ENCODE measurements around the gene ZNF101.
A peak's percentile ranks its signal among the peaks of the same experiment; 100 is the strongest.

The ZNF101 gene

DNA sequence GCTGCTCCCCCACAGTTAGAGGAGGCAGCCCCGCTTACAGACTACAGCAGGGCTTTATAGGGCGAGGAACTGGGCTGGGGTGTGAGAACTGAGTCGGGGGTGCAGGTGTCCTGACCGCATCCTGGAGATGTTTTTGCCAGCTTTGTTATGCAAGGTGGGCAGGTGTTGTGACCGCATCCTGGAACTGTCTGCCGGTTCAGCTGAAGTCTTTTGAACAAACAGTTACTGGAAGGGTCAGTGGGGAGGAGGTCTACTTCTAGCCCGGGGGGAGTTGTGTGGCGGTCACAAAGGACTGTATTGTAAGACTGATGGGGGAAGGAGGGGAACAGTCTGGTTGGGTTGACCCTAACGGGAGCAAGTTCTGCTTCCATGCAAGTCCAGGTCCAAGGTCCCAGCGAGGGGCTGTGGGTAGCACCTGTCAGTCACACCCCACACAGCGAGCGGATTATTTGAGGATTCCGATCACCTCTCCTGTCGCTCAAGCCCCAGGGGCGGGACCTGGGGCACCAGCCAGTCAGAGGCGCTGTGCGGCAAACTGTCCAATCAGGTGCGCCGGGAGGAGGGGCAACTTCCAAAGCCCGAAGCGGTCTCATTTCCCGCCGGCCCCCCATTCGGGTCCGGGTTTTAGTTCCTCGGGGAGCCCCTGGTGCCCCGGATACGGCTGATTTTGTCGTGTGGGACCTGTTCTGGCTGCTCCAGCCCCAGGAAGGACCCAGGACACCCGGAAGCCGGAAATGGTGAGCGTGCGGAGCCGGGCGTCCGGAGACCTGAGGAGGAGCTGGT lies at the start of gene ZNF101:
TSS of gene ZNF101 (plus strand) at position 610 of the 783 bp plus-strand sequence. CDS start at position 735, 125 bp downstream.
- peak; percentile 96 for DNase-seq

DNA sequence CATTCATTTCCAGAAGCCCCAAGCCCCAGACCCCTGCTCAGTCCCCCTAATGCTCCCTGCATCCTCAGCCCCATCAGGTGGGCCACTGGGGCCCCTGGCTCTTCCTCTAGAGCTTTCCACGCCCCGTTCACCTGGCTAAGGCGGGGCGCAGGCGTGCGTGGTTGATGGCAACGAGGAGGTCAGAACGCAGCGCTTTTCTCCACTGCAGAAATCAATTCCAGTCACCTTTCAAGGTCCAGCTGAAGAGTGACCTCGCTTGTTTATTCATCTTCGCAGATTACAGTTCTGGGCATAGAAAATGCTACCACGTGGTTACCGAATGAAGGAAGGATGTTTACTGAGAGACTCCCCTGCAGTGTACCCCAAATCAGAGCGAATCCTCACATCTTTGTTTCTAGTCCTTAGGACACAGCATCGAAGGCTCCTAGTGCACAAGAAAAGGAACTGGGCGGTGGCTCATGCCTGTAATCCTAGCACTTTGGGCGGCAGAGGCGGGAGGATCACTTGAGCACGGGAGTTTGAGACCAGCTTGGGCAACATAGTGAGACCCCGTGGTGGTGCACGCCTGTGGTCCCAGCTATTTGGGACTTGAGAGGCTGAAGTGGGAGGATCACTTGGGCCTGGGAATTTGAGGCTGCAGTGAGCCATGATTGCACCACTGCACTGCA lies 49.3 kb upstream of the ZNF101 start:
- no peak for DNase-seq

DNA sequence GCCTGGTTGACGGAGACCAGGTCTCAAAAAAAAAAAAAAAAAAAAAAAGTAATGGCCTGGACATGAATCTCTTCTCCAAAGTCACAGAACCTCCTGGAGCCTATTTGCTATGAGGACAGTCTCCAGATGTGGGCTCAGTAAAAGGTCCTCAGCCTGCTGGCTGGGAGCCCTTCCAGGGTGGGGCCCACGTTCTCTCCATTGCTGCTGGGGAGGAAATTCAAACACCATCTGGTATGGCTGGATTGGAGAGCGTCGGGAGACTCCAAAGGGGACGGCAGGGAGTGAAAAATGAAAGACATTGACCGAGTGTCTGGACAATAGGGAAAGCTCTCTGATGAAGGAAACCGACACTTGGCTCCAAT lies 48.8 kb upstream of the ZNF101 start:
- DNase-seq = no peak

DNA sequence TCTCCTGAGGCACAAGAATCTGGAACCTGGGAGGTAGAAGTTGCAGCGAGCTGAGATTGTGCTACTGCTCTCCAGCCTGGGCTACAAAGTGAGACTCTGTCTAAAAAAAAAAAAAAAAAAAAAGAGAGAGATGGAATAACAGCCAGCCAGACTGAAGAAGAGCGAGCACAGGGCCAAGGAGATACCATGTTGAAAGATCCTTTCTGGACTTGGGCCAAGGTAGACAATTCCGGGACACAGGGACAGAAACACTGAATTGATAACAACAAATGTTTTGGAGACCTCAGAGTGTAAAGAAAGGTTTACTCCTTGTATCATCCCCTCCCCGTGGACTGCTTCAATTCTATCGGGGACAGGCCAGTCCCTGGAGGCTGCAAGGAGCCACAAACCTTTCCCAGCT lies 45.3 kb upstream of the ZNF101 start:
- DNase-seq = no peak

DNA sequence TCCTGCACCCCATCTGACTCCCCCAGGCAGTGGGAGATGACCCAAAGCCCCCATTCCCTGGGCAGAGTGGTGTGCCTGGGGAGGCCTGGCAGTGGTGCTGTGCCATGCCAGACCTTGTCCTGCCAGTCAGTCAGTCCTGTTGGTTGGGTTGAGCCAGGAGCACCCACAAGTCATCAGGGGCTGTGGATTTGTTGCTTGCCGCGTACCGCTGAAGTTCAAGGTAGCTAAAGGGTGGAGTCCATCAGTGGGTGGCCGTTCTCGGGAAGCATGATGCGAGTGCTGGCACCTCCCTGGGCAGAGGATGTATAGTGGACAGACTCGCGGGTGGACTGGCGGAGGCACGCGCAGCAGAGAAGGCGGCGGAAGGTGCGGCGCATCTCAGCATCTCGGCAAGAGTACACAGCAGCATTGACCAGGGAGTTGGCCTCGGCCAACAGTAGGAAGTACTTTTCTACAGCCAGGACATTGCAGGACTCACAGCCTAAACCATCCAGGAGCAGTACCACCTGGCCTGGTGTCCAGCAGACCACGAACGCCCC lies 44.5 kb upstream of the ZNF101 start:
- DNase-seq = no peak

DNA sequence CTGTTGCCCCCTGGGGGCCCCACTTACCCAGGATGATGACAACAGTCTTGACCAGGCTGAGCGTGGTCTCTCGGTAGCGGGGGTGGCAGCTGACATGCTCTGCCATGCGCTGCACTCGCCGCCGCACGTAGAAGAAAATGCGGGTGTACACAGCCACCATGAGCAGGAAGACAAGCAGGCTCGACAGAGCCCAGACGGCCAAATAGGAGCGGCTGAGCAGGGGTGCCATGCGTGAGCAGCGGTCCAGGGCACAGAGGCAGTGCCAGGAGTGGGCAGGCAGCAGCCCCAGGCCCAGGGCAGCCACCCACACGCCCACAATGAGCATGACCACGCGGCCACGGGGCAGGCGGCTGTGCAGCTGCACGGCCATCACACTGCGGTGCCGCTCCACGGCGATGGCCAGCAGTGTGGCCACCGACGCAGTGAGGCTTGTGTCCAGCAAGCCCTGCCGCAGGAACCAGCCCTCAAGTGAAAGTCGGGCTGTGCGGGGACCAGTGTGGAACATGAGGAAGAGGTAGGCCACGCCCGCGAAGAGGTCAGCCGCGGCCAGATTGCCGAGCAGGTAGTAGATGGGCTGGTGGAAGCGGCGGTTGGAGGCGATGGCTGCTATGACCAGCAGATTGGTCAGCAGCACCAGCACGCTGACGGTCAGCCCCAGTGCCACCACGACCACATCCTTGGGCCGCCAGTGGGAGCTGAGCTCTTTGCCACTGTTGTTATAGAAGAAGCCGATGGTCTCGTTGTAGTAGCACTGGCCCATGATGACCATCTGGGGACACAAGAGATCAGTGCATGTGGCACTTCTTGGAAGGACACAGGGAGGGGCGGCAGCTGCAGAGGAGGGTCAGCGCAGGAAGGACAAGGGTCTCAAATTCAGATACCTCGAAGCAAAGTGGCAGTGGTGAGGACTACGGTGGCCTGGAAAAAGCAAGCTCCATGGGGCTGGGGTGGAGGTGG lies 41.8 kb upstream of the ZNF101 start:
- DNase-seq = no peak

DNA sequence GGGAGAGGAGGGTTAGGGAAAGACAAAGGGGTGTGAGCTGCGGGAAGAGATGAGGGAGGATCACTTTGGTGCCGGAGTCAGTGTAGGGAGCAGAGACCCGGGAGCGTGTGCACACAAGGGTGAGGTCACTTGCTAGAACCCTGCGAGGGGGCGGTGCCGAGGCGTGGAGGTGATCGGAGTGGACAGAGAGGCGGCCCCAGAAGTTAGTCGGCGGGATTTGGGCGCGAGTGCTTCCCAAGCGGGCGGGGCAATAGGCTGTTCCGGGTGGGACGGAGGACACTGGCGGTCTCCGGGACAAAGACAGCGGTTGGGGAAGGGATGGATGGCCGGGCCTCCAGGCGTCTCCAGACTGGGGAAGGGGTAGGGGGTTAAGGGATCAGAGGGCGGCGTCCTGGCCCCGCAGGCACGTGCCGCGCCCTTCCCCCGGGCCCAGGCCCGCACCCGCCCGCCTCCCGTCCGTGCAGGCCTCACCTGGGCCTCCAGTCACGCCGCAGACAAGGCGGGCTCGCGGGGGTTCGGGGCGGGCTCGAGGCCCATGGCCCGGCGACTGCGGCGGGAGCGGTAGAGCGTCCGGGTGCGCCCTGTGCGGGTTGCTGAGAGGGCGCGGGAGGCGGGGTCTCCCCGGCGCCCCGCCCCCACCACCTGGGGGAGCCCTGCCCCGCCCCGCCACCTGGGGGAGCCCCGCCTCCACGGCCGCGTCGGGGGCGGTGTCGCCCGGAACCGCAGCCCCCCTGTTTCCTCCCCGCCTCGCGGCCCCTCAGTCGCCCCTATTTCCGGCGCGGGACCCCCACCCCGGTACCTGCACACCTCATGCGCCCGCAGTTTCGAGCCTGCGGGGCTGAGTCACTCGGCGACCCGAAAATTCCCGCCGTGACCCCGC lies 40.8 kb upstream of the ZNF101 start, which contains the start of gene LPAR2:
TSS of gene LPAR2 (minus strand) at position 600 of the 880 bp plus-strand sequence. CDS start 945 bp downstream, outside the sequence.
- DNase-seq = peak; percentile 22

DNA sequence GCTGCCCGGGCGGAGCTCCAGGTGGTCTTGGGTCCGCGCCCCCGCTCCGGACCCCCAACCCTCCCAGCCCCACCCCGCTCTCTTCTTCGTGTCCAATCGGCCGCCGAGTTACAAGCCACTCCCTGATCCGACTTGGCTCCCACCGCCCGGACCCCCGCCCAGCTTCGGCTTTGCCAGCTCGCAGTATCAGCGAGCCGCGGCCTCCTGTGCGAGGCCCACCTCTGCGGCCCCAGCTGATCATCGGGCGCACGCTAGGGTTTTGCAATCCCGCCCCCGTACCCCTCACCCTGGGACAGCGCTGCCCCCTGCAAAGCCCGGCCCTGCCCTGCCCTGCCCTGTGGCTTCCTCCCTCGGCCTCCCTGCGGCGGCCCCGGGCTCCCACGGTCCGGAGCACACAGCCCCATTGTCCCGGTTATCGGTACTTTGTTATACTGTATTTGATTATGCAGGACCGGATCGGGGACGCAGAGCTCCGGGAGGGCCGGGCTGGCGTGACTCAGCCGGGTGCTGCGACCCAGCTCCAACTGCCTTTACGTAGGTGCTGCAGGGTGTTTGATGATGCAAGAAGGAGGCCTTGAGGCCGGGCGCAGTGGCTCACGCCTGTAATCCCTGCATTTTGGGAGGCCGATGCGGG lies 40.0 kb upstream of the ZNF101 start:
- DNase-seq = peak; percentile 64

DNA sequence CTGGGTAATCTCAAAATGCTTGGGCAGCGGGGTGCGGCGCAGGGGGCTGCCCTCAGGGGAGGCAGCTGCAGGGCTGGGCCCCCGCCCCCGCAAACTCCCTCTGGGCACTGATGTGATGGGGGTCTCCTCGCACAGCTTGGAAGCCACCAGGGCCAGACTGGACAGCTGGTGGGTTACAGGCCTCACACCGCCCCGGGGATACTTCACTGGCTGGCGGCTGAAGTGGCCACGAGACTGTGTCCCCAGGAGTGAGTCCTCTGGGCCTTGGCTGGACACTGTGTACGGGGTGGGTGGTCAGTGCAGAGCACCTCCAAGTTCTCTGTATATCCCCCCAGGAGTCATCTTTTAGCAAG lies 38.6 kb upstream of the ZNF101 start:
- no peak for DNase-seq

DNA sequence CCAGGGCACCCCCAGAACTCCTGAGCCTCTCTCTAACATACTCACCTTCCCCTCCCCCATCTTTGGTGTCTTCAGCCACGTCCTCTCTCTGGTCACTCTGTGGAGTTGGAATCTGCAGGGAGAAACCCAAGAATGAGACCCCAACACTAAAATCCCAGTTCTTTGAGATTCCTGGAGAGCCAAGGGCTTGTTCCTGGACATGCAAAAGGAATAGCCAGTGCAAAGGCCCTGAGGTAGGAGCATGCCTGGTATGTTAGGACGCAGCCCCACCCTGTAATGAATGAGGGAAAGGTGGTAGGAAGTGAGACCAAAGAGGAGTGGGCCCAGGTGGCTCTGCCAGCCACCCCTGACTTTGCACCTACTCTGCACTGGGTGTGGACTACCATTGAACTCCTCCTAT lies 38.2 kb upstream of the ZNF101 start:
- no peak for DNase-seq

DNA sequence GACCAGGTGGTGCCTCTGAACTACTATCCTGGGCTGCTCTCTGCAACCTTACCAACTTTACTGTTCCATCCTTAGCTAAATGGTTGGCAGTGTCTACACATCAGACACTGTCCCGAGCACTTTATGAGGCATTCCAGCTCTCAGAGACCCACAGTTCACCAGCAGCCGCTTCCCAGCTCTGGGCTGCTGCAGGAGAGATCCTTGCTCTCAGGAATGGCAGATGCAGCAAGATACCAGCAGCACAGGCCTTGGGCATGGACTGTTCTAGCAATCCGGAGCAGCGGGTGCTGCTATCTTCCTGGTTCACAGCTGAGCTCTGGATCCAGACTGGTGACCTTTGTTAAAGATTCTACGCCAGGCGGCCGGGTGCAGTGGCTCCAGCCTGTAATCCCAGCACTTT lies 37.3 kb upstream of the ZNF101 start:
- no peak for DNase-seq

DNA sequence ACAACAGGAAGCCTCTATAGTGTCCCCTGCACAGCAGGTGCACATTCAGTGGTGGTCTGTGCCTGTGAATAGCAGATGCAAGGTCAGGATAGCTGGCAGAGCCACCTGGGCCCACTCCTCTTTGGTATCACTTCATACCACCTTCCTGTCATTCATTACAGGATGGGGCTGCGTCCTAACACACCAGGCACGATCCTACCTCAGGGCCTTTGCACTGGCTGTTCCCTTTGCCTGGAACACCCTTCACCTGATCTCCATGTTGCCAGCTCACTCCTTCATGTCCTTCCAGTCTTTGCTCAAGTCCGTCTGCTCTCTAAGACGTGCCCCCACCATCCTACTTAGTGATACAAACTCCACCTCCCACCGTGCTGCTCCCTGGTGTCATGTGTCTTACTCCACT lies 36.0 kb upstream of the ZNF101 start:
- no peak for DNase-seq

DNA sequence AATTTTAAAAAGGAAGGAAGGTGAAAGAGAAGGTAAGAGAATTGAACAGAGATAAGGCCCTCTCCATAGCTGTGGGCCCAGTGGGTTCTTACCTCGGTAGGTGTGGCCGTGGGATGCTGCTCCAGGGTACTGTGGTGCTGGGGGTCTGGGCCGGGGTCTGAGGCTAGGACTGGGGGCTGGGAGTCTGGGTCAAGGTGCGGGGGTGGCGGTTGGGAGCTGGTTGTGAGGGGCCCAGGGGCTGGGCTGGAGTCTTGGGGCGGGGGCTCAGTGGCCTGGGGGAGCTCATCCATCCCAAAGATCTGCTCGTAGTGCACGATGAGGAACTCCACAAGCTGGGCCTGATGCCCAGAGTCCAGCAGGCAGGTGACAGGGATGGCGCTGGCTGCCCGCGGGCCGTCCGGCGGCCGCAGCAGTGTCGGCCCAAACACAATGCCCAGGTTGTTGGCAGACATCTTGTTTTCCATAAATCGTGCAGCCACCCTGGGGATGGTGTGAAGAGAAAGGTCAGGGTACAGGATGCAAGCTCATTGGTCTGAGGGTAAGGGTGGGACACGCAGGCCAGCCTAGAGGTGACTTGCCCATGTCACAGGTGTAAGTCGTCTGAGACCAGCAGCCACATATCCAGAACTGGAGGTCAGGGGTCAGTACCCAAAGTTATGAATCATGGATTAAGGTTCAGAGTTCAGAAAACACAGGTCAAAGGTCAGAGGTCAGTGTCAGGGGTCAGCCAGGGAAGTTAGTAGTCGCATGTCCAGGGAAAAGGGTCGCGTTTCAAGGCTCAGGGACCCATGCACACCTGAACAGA lies 34.7 kb upstream of the ZNF101 start:
- no peak for DNase-seq

DNA sequence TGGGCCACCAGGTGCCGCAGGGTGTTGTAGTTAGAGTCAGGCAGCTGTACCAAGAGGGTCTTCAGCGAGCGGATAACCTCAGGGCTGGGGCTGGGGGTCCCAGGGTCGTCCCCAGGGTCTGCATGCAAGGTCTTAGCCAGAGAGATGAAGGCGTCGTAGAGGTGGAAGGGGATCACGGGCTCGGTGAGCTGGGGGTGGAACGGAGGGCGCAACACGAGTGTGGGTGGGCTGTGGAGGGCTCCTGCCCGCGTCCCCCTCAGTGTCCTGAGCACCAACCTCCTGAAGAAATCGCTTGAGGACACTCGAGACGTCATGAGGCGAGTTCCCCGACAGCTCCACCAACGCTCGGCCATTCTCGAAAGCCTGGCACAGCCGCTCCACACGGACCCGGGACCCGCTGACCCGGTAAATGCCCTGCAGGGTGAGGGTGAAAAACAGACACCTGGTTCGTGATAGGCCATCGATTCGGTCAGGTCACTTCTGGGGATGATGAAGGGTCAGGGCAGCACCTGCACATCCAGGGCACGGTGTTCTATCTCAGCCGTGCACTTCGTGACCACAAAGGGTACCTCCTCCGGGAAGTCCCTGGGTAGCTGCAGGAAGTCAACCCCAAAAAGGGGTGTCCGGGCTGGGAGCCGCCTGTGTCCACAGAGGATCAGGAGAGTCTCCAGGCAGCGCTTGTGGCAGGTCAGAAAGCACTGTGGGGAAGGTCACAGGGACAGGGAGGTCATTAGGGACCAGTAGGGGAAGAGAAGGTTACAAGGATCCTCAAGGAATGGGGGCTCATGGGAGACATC lies 33.9 kb upstream of the ZNF101 start:
- no peak for DNase-seq

DNA sequence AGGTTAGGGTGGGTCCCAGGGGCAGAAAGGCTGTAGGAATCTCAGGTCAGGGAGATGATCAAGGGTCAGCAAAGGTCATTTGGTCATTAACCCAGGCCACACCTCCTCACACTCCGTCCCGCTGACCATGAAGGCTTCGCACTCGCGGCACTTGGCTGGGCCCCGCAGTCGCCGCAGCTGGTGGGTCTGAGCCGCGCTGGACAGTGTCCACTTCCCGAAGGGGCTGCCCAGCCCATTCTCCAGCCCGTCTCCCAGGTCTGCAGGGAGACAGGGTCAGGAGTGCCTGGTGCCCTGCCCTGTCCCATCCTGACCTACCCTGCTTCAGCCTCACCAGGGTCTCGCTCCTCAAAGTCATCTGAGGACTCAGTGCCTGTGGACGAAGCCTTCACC lies 33.3 kb upstream of the ZNF101 start:
- DNase-seq = no peak

DNA sequence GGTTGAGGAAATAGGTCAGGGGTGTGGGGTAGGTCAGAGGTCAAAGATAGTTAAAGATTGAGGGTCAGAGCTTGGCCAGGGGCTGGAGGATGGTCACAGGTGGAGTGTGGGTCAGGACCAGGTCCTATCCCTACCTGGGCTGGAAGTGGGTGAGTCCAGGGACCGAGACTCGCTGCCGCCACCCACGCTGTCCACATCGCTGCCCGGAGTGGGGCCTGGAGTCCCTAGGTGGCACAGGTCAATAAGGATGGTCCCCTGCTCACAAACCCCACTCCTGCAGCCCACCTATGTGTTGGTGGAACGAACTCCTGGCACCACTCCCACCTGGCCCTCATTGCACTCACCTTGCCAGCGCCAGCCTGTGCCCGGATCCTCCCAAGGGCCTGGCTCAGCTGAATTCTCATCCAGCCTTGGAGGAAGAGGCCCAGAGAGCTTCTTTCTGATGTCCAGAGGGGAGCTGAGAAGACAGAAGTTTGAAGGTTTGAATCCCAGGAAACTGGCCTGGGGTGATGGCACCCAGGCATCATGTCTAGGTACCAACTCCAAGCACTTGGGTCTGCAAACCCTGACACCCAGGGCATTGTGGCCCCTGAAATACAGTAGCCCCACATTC lies 32.0 kb upstream of the ZNF101 start:
- no peak for DNase-seq

DNA sequence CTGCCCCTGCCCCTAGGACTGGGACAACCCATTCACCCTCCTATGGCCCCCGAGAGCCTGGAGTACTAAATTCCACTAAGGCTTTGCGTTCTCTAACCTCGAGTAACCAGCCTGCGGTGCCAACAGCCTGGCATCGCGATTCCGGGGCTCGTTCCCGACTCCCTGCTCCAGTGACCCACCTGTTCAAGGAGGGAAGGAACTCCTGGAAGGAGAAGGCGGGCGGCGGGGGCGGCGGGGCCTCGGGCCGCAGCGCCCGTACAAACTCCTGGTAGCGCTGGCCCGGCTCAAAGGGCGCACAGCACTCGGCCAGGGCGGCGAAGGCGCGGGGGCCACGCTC lies 31.5 kb upstream of the ZNF101 start:
- no peak for DNase-seq

DNA sequence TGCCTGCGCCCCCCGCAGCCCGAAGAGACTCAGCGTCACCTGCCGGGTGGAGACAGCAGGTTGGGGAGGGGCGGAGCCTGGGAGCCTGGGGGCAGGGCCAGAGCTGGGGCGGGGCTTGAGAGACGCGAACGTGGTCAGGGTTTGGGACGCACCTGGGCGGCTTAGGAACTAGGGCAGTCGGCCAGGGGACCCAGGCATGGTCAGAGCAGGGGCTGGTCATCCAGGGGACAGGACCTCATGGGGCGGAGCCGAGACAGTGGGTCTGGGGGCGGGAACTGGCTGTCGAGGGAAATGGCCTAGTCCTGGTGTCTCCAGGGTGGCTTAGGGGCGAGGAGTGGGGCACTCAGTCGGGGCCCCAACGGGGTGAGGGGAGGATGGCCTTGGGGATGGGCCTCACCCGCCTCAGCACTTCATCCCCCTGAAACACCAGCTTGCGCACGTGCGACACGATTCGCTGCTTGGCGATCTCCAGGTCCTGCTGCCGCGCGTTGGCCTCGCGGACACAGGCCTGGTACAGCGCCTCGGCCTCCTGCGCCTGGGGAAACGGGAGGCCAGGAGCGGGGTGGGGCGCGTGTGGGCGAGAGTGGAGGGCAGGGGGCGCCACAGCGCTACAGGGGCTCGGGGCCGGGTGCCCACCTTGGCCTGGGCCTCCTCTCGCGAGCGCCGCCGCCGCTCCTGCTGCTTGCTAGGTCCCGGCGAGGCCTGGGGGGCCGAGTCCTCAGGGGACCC lies 31.0 kb upstream of the ZNF101 start:
- DNase-seq = no peak

Data from EL (cell line).